Gastrocnemius medialis (tissue), 4 donors: ENCODE results near the gene MFRP. TPM values are rescaled to one million over a fixed set of nuclear protein-coding genes. Genes with fewer than 3 reads are reported as not detected.

Source experiments
- ATAC-seq, 2 donors: fragments of 150-250 bp; one replicate each; pipeline ENCODE4 v1.9.1; 2016
- DNase-seq, 2 donors: peaks; one replicate each; pipeline ENCODE4 v3.0.0-alpha.2; 2019
- H3K27ac ChIP-seq, 4 donors: fragments of 200-600 bp; sonication (generic); 1 replicate in 1 of 4; 2 replicates in 3 of 4; pipeline ENCODE4 v1.5.1; 2016 to 2018; ENCODE audit warnings: mild to moderate bottlenecking in 2 of 4, moderate library complexity in 1 of 4
- H3K27me3 ChIP-seq, 3 donors: fragments of 200-600 bp; sonication (generic) in 2 of 3; 1 replicate in 1 of 3; 2 replicates in 2 of 3; pipeline versions ENCODE4 v1.5.1 to v1.6.0; 2016 to 2019; ENCODE audit warnings: mild to moderate bottlenecking in 1 of 3, moderate library complexity in 1 of 3
- H3K36me3 ChIP-seq, 2 donors: fragments of 200-600 bp; sonication (generic) in 1 of 2; one replicate each; pipeline ENCODE4 v1.5.1; 2017 to 2018
- H3K4me1 ChIP-seq, 2 donors: fragments of 200-600 bp; sonication (generic) in 1 of 2; one replicate each; pipeline ENCODE4 v1.5.1; 2016 to 2017; ENCODE audit warnings: mild to moderate bottlenecking in 2 of 2
- H3K4me3 ChIP-seq, 4 donors: fragments of 200-600 bp; sonication (generic) in 3 of 4; 1 replicate in 1 of 4; 2 replicates in 3 of 4; pipeline ENCODE4 v1.5.1; 2016 to 2019; ENCODE audit warnings: mild to moderate bottlenecking in 2 of 4
- H3K9me3 ChIP-seq, 3 donors: fragments of 200-600 bp; sonication (generic) in 2 of 3; 1 replicate in 1 of 3; 2 replicates in 2 of 3; pipeline ENCODE4 v1.5.1; 2016 to 2019
- CTCF ChIP-seq, 5 experiments: fragments of 450-650 bp in 3 of 5; fragments of 200-600 bp in 2 of 5; sonication (generic) in 2 of 5; IDR thresholded peaks in 4 of 5; conservative IDR thresholded peaks in 1 of 5; 1 replicate in 4 of 5; 2 replicates in 1 of 5; pipeline ENCODE4 v1.5.1; 2016 to 2019; ENCODE audit warnings: antibody characterized with exemption in 5 of 5, mild to moderate bottlenecking in 3 of 5, moderate library complexity in 3 of 5
- POLR2A ChIP-seq, 2 donors: fragments of 450-650 bp; IDR thresholded peaks; one replicate each; pipeline ENCODE4 v1.6.1; 2017; ENCODE audit warnings: antibody characterized with exemption in 2 of 2, mild to moderate bottlenecking in 2 of 2, moderate library complexity in 2 of 2
- in situ Hi-C, 4 donors: fragments of 200-750 bp; cut with MboI; loops; one replicate each; pipeline versions ENCODE4 v1.15.0 to v1.8.0; 2017; ENCODE audit warnings: low sequenced_read_pairs in 4 of 4
- intact Hi-C: fragments of 100-400 bp; cut with DNase I; formaldehyde crosslinking; loops from one replicate; pipeline ENCODE4 v1.15.1; 2023; ENCODE audit warnings: low total_unique reads
- total RNA-seq, 4 donors: library from RNA; depleted of rRNA; stranded (reverse); fragments of >200 nt; gene quantifications; one replicate each; pipeline versions ENCODE4 v1.1.0 to v1.2.3, GENCODE V29; 2016

MFRP gene
- total RNA-seq, 4 donors from 2014 or later = not detected

DNA sequence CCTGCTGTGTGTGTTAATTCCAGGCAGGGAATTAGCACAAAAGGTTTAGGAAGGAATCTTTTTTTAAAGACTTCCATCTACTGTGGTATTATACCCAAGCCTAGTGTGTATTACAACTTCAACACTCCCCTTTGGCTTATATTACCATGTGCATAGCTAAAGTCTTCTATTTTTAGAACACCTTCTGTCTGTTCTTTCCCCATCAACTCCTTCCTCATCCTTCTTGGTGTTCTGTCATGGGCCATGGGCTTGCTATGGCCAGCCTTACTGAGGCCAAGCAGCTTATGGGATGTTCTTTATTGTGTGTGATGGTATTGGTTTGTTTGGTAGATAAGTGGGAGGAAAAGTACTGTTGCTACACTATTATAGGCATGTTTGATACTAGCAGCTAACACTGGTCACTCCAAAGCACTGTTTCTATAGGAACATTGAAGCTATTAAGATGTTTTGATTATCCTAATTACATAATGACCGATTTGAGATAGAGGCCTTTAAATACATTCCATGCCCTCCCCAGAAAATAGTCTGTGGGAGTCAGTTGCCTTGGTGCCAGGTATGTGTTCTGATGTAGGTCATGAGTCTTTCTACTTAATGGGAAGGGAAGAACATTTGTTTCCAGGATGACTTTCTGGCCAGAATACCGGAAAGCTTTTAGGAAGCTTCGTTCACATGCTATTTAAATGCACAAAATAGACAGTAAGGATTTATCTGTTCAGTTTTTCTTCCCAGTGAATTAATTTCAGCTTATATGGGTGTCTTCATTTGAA is 46.1 kb downstream of the MFRP start:
- Histone ChIP-seq H3K4me1 (peaks cover 68 to 72% of the 10 kb centered on the region in 2 donors), H3K9me3 (no peaks in the 10 kb centered on the region), H3K4me3 (no peak overlapping the region), H3K36me3 (peaks cover 0 to 8% of the 10 kb centered on the region in 2 donors), H3K27me3 (no peaks in the 10 kb centered on the region), H3K27ac (peak overlapping the region; percentile 76 to 85 (median 81))
- ATAC-seq (peak; percentile 80 to 83), DNase-seq (no peak)
- TF ChIP-seq POLR2A (IDR thresholded peaks at IDR 0.05) = no peak
- TF ChIP-seq CTCF (IDR thresholded peaks at IDR 0.05 in 4 of 5, conservative IDR thresholded peaks at IDR 0.05 in 1 of 5) = no peak
- intact Hi-C loops = loop anchor here (10.0 kb wide), 1 partner anchor 1044 kb away; no protein-coding TSS in a partner anchor
- in situ Hi-C loops = no loop called here

DNA sequence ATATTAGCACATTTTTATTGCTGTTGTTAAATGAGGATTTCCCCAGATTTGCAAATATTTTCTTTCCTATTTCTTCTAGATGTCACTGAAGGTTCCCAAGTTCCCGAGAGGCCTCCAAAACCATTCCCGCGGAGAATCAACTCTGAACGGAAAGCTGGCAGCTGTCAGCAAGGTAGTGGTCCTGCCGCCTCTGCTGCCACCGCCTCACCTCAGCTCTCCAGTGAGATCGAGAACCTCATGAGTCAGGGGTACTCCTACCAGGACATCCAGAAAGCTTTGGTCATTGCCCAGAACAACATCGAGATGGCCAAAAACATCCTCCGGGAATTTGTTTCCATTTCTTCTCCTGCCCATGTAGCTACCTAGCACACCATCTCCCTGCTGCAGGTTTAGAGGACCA is 47.1 kb downstream of the MFRP start:
- in situ Hi-C loops = no loop called here
- DNase-seq (no peak), ATAC-seq (no peak)
- TF ChIP-seq CTCF (IDR thresholded peaks at IDR 0.05 in 4 of 5, conservative IDR thresholded peaks at IDR 0.05 in 1 of 5) (no peak), POLR2A (IDR thresholded peaks at IDR 0.05) (no peak)
- Histone ChIP-seq H3K9me3 (no peaks in the 10 kb centered on the region), H3K27ac (peak overlapping the region; percentile 76 to 85 (median 81)), H3K4me3 (no peak overlapping the region), H3K36me3 (peaks cover 0 to 8% of the 10 kb centered on the region in 2 donors), H3K27me3 (no peaks in the 10 kb centered on the region), H3K4me1 (peaks cover 65 to 67% of the 10 kb centered on the region in 2 donors)
- intact Hi-C loops = loop anchor here (1.0 to 5.0 kb wide), 3 partner anchors 81 to 179 kb away; partner anchors contain the start of genes CBL and USP2

GRCh38 chr11:119298726-119299125 is 47.8 kb downstream of the MFRP start:
- TF ChIP-seq CTCF (IDR thresholded peaks at IDR 0.05 in 4 of 5, conservative IDR thresholded peaks at IDR 0.05 in 1 of 5) = no peak
- no peak for TF ChIP-seq POLR2A (IDR thresholded peaks at IDR 0.05)
- H3K9me3 ChIP-seq = no peaks in the 10 kb centered on the region
- H3K27me3 ChIP-seq = no peaks in the 10 kb centered on the region
- H3K27ac ChIP-seq = peak overlapping the region; percentile 76 to 85 (median 81)
- peak; percentile 87 to 94 for DNase-seq
- in situ Hi-C loops (no loop called here), intact Hi-C loops (loop anchor here (1.0 to 5.0 kb wide), 3 partner anchors 82 to 178 kb away; partner anchors contain the start of genes CBL and USP2)
- H3K4me3 ChIP-seq = no peak overlapping the region
- peak; percentile 90 for ATAC-seq
- peaks cover 61% of the 10 kb centered on the region in 2 donors for H3K4me1 ChIP-seq
- H3K36me3 ChIP-seq = peaks cover 0 to 8% of the 10 kb centered on the region in 2 donors

DNA sequence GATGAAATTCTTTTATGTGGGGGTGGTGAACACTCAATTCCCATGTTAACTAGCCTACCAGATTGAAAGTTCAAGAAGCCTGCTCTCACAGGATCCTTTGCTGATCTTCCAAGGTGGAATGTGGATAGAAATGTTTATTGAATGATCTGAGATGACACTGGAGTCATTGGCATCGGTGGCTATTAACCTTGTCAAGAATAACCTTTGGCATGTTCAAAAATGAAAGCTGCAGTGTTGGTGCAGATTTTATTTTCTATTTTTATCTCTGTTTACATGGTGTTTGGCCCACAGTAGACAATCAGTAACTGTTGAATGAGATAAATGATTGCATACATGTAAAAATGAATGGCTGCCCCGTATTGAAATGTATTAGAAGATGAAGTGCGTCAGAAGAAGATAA is 48.6 kb downstream of the MFRP start:
- peaks cover 53% of the 10 kb centered on the region in 2 donors for H3K4me1 ChIP-seq
- peak overlapping the region; percentile 76 to 85 (median 81) for H3K27ac ChIP-seq
- no peaks in the 10 kb centered on the region for H3K9me3 ChIP-seq
- intact Hi-C loops (loop anchor here (2.0 to 5.0 kb wide), 2 partner anchors 83 to 91 kb away; partner anchors contain the start of genes CBL and USP2), in situ Hi-C loops (no loop called here)
- ATAC-seq (no peak), DNase-seq (no peak)
- H3K4me3 ChIP-seq = no peak overlapping the region
- H3K27me3 ChIP-seq = no peaks in the 10 kb centered on the region
- TF ChIP-seq POLR2A (IDR thresholded peaks at IDR 0.05) (no peak), CTCF (IDR thresholded peaks at IDR 0.05 in 4 of 5, conservative IDR thresholded peaks at IDR 0.05 in 1 of 5) (no peak)
- peaks cover 0 to 8% of the 10 kb centered on the region in 2 donors for H3K36me3 ChIP-seq
